Activated CD8-positive, alpha-beta memory T cell treated with anti-CD3 and anti-CD28 coated beads, Interleukin-2, amount 50 U/mL, for 48 hours (primary cell): ENCODE measurements around the gene JOSD1.

Experiments used
- DNase-seq: peaks from one replicate; pipeline ENCODE4 v3.0.0-alpha.2; 2020

JOSD1 gene

DNA sequence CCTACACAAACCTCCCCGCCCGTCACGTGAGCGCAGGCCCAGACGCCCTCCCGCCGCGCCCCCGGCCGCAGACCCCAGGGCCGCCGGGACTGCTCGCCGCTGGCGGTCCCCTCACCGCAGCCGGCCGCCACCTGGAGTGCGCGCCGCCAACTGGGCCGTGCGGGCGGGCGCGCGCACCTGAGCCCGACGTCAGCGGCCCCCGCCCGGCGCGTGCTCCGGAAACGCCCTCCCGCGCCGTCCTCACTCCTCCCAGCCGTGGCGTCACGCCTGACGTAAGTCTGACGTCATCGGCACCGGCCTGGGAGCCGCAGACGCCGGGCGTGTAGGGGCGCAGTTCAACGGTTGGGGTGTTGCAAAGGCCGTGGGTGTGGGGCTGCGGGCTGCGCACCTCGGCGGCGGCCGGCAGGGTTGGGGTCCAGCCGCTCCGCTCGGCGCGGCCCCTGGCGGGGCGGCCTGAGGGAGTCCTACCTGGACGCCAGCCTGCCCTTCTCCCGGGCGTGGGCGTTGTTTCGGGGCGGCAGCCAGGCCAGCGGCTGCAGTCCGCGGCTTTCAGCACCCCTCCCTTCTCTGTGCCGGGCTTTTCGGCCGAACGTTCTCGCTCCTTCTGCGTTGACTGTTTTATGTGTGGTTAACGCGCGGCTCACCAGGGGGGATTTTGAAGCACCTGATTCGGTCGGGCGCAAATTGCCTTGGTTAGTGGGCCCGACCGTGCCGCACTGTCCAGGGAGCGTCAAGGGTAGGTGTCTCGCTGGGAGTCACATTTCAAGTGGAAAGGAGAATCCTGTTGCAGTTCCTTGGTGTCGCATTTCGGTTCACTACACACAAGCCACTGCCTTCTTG lies at the start of gene JOSD1:
Gene JOSD1, minus strand, starts transcription at position 155 of the 840 bp plus-strand sequence. CDS start 956 bp downstream, outside the sequence.
- DNase-seq: peak; percentile 100

DNA sequence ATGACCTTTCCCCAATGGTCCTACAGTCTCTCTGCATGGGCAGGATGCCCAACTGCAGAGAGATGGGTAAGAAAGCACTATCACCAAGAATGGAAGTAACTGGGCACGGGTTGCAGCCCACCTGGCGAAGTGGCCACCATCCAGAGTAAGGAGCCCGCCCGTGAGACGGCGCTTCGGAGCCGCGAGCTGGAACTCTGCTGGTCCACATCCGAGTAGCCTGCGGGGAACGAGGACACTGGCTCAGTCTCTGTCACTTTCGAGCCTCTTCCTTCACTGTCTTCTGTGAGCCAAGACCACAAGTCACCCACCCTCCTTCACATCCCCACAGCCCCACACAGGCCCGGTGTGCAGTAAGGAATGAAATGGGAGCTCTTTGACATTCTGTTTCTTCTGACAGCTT lies 49.4 kb upstream of the JOSD1 start:
- DNase-seq: no peak

DNA sequence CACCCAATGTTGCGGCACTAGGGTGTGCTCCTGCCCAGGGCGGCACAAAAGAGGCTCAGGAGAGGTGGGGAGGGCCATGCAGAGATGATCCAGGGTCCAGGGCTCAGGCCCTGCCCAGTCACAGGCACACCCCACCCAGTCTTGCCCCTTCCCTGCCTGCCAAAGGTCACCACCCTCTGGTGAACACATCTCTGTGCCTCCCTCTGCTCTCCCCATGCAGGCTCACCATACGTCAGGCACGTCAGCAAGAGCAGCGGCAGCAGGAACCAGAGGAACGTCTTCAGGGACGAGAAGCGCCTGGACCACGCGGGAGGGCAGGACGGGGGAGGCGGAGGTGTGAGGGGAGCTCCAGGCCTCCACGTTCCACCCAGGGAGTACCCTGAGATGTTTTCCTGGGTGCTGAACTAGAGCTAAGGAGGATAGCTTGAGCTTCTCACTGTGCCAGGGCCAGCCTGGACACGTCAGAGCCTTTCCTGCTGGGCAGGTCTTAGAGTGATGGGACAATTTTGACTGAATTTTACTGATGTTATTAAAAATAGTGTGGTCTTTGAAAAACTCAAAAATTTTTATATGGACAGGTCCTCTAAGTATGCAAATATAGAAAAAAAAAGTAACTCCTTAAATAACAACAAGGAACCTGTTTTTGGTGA lies 47.9 kb upstream of the JOSD1 start:
- DNase-seq: no peak

DNA sequence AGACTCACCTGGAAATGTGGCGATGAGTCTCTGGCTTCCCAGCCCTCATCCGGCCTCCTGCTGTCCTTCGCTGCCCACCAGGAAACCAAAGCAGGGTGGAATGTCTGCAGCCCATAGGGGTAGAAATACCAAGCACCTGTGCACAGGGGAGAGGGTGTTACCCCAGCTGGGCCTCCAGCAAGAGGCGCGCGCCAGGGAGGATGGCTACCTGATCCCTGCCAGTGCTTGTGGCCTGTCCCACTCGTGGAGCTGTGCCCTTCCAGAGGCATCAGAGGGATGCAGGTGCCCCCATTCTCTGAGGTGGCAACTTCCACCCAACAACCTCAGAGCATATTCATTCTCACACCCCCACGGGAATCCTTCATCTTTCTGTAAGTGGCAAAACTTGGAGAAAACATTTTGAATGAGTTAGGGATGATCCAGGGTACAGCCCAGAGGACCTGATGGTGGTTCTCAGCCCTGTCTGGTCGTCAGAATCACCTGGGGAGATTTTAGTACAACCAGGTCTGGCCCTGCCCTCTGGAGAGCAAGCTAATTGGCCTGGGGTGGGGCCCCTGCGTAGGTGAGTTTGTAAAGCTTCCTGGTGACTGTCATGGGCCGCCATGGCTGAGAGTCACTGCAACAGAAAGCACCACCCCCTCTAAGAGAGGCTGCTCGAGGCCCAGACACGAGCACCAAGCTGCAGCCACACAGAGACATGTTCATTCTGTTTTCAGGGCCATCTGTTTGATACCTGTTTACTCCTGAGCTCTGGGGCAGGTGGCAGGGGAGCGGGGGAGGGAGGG lies 45.1 kb upstream of the JOSD1 start:
- DNase-seq: no peak

DNA sequence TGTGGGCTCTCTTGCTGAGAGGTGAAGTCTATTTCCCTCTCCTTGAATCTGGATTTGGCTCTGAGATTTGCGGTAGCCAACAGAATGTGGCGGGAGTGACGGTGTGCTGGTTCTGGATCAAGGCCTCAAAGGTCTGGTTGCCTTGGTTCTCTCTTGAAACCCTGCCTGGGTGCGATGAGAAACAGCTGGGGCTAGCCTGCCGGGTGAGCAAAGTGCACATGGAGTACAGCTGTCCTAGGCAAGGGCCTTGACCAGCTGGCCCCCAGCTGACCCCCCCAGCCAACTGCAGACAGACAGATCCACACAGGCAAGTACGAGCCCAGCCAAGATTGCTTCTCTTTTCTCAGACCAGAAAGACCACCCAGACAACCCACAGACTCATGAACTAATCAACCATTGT lies 44.2 kb upstream of the JOSD1 start:
- no peak for DNase-seq

DNA sequence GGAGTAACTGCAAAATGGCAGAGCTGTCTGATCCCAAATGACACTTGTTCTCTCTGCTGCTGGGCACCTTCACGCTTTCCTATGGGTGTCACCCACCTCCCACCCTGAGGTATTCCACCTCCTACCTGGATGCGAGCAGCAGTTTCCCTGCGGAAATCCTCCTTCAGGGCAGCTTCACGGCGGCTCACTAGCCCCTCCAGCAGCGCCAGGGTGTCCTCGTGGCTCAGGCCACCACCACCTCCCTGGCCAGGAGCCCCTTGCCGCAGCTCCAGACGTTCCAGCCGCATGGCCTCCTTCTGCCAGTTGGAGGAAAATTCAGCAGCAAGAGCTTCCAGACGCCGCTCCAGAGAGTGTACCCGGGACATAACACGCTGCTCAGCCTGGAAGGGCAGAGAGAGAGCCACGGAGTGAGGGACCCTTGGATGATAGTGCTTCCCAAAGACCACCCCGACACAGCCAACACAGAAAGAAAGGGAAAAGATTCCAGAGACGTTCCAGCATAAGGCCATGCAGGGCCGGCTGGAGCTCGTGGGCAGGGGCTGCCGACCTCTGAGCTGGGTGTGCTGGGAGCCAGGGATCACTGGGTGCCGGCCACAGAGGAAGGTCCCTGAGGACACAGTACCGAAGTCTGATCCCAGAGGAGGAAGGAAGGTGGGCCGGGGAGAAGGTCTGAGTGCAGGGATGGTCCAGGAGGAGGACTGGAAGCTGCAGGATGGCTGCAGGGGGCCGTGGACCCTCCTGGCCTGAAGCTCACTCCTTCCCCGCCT lies 41.6 kb upstream of the JOSD1 start:
- no peak for DNase-seq

- DNase-seq: no peak
These were observed 40.8 kb upstream of the JOSD1 start for GRCh38 chr22:38741576-38741975.

DNA sequence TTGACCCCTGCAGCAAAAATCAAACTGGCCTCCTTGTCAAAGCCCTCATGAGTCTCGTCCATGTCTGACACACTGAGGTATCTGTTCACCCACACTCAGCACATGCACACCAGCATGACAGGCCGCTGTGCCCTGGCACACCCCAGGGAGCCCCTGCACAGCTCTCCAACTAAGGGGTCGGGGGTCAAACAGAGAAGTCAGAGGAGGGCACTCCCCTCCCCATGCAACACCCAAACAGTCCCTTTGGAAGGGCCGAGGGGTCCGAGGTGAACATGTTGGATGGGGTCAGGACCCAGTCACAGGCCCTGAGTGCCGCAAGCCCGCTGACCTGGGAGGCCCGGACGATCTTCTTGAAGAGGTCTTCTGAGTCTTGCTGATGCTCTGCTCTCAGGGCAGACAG lies 40.4 kb upstream of the JOSD1 start:
- DNase-seq: no peak

DNA sequence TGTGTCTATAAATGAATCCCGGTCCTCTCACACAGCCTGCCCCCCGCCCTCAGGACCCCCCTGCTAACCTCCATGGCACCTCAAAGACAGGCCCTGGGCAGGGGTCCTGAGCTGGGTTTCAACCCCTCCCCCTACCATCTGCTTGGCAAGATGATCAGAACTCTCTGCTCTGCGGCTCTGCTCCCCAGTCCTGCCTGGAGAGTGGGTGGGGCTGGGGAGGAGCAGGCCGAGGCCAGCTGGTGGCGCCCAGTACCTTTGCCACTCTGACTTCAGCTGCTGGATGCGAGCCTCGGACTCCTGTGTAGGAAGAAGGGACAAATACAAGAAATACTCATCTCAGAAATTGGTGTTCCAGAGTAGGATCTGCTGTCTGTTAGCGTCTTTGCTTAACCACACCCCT lies 40.0 kb upstream of the JOSD1 start:
- no peak for DNase-seq

DNA sequence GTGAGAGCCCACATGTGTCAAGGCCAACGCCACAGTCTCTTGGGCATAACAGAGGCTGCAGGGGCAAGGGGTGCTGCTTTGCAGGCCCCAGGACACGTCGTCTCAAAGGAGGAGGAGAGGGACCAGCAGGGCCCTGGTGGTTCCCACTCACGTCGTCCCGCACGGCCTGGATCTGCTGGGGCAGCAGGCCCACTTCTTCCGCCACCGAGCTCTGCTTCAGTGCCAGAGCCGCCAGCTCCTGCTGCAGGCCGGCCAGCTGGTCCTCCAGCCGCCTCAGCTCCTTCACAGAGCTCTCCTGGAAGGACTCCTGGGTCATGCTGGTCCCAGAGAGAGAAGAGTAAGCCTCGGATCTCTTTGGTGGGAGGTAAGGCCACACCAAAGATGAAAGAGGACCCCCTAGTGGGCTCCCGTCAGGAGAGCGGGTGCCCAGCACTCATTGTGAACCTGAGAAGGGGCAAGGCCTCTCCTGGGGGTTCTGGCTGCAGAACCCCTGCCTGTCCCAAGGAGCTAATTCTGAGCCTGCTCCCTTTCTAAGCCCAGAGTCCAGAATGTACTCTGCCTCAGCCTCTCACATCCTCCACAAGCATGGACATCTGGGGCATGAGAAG lies 39.5 kb upstream of the JOSD1 start:
- DNase-seq: no peak

- DNase-seq: no peak
These were observed 38.7 kb upstream of the JOSD1 start for GRCh38 chr22:38739300-38740055.

DNA sequence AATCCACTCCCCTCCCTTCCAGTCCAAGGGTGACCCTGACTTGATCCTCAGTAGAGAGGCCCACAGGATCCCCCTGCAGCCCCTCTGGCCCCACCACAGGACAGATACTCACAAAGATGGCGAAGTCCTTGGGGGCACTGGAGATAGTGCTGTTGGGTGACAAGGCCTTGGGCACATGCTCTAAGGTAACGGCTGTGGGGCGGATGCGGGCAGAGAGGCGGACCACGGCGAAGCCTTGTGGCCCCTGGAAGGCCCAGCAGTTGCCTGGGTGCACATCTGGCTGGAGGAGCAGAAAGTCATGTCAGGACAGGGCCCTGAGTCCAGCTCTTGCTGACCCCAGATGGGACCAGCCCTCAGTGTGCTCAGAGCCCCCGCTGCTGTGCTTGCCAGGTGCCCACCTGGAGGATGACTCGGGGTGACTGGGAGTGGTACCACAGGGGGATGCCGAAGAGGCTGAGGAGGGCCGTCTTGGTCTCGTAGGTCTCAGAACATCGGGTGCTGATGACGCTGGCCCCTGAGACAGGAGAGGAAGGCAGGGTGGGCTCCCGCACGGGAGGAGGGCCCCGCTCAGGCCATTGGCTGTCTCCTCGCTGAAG lies 37.8 kb upstream of the JOSD1 start:
- DNase-seq: no peak

GRCh38 chr22:38737302-38738060 lies 36.7 kb upstream of the JOSD1 start:
- no peak for DNase-seq

GRCh38 chr22:38736257-38736570 lies 35.5 kb upstream of the JOSD1 start:
- no peak for DNase-seq

DNA sequence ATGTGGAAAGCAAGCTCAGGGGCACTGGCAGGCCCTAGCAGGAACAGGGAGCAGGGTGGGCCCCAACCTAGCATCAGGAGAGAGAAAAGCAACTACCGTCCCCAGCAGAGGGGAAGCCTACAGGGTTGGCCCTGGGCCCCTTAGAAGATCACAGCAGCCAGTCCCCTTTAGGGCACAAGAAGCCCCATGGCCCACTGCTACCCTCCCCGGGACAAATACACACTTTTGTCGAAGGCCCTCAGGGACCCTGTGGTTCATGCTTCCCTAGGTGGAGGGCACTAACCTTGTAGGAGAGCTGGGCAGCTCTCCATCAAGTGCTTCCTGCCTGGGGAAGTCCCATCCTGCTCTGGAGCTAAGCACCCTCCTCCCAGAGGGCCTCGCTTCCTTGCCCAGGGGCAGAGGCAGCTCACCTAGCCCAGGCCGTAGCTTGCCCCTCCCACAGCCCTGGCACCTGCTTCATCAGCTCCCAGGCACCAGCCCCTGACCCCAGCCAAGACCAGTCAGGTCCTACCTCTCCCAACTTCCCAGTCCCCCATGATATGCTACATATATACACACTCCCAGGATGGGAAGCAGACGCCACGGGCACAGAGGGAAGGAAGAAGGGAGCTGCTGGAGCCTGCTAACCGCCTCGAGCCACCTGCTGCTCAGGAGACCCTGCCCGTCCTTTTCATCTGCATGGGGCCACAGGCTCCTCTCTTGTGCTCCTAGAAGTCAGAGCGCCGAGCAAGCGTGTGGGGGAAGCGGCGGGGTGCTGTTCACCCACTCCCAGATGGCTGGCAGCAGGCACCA lies 34.9 kb upstream of the JOSD1 start:
- DNase-seq: no peak

DNA sequence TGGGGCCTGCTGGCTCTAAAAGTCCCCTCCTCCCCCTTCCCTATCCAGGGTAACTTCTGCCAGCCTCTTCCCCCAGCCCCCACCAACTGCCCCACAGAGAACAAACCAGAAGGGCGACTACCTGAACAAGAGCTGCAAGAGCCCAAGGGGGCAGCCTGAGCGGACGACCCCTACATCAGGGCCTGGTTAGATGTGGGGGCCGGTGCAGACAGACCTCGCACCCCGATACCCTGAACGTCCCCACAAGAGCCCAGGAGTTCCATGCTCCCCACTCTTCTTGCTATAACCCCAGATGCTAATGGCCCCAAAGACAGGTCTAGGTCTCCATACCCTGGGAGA lies 34.4 kb upstream of the JOSD1 start:
- no peak for DNase-seq

GRCh38 chr22:38734421-38735100 lies 33.8 kb upstream of the JOSD1 start:
- peak; percentile 51 for DNase-seq

DNA sequence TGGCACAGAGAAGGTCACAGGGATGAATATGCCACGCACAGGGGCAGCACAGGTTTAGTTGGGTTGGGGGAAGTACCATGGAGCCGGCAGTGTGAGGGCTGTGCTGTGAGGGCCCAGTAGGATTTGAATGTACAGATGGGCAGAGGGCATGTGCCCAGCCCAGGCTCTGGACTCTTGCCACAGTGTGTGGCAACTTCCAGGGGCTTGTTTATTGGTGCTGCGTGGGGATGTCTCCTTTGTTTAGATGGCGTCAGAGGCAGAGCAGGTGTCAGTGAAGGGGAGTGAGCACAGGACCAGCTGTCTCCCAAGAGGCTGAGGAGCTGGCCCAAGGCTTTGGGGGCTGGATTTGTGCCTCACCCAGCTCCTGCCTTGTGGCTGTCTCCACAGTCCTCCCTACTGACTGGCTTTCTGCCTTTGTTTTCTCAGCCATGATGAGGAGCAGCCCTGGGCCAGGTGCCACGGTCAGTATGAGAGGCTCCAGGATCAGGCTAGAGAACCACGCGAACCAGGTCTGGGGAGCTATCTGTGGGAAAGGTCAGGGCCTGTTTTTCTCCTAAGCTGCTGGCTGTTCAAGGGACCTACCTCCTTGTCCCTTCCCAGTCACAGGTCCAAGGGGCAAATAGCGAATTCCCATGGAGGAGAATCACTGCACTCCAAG lies 33.1 kb upstream of the JOSD1 start:
- no peak for DNase-seq

DNA sequence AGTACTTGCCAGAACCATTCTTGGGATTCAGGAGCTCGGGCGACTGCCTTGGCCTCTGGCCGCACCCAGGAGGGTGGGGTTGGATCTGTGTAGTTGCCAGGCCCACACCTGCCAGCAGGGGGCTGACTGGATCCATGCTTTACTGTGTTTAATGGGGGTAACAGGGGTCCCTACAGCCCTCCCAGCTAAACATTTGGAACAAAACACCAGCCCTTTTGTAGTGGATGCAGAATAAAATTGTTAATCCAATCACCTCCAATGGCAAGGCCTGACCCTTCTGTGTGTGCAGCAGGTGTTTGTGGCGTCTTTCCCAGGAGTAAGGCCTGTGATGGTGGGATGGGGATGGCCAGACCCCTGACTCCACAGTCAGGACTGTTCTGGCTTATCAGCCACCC lies 32.6 kb upstream of the JOSD1 start:
- peak; percentile 82 for DNase-seq
